Chondrocyte (in vitro differentiated cells): ENCODE results near the gene DHRS4L2. TPM values are rescaled to one million over a fixed set of nuclear protein-coding genes. Genes with fewer than 3 reads are reported as not detected.
"Not testable (repeated sequence)": the region's sequence is repeated elsewhere in the genome, so short reads cannot be mapped to it uniquely, and the experiment has no call there.

Experiments
- DNase-seq: peaks from one replicate; pipeline ENCODE4 v3.0.0; 2021; ENCODE audit warnings: mixed read lengths, low spot score
- H3K27ac Mint-ChIP-seq: one replicate; pipeline ENCODE4 v1.8.0; 2021; ENCODE audit warnings: mild to moderate bottlenecking, moderate library complexity, mixed read lengths; ENCODE audit not compliant: unreplicated experiment
- H3K27me3 Mint-ChIP-seq: 2 replicates; pipeline ENCODE4 v1.8.0; 2021; ENCODE audit warnings: low read depth, mixed read lengths
- H3K36me3 Mint-ChIP-seq: 2 replicates; pipeline ENCODE4 v1.8.0; 2021; ENCODE audit warnings: low read depth, mixed read lengths
- H3K4me1 Mint-ChIP-seq: 2 replicates; pipeline ENCODE4 v1.8.0; 2021; ENCODE audit warnings: low read depth, mild to moderate bottlenecking, mixed read lengths
- H3K4me3 Mint-ChIP-seq: one replicate; pipeline ENCODE4 v1.8.0; 2021; ENCODE audit warnings: mild to moderate bottlenecking, moderate library complexity, mixed read lengths; ENCODE audit not compliant: unreplicated experiment
- H3K9me3 Mint-ChIP-seq: 2 replicates; pipeline ENCODE4 v1.8.0; 2021; ENCODE audit warnings: low read depth, mixed read lengths
- CTCF ChIP-seq: fragments of 200-600 bp; sonication (generic); IDR thresholded peaks from 2 replicates; pipeline ENCODE4 v1.5.0; 2021; ENCODE audit warnings: antibody characterized with exemption, mild to moderate bottlenecking, moderate library complexity
- total RNA-seq: library from RNA; stranded (reverse); gene quantifications from 3 replicates; pipeline ENCODE4 v1.2.1, GENCODE V29; 2021

The DHRS4L2 gene
- total RNA-seq, 1 donor from 2014 or later = 13.9 TPM

- H3K4me1 Mint-ChIP-seq = peaks cover 6% of the 10 kb centered on the region
- H3K36me3 Mint-ChIP-seq = no peaks in the 10 kb centered on the region
- no peak overlapping the region for H3K4me3 Mint-ChIP-seq
- H3K9me3 Mint-ChIP-seq = peaks cover 6% of the 10 kb centered on the region
- peak; percentile 77 for DNase-seq
- TF ChIP-seq CTCF = no peak
- no peak overlapping the region for H3K27ac Mint-ChIP-seq
- H3K27me3 Mint-ChIP-seq = peaks cover 6% of the 10 kb centered on the region
Measured at GRCh38 chr14:24037658-24038037, 48.9 kb downstream of the DHRS4L2 start.

GRCh38 chr14:24038686-24039085 lies 50.0 kb downstream of the DHRS4L2 start:
- Mint-ChIP-seq H3K36me3 (no peaks in the 10 kb centered on the region), H3K27ac (no peak overlapping the region), H3K4me3 (no peak overlapping the region), H3K4me1 (peaks cover 6% of the 10 kb centered on the region), H3K27me3 (peaks cover 9% of the 10 kb centered on the region), H3K9me3 (no peaks in the 10 kb centered on the region)
- no peak for TF ChIP-seq CTCF
- no peak for DNase-seq

- H3K27me3 Mint-ChIP-seq = peaks cover 13% of the 10 kb centered on the region
- H3K4me3 Mint-ChIP-seq = no peak overlapping the region
- H3K27ac Mint-ChIP-seq = no peak overlapping the region
- DNase-seq = no peak
- no peak for TF ChIP-seq CTCF
- H3K4me1 Mint-ChIP-seq = peaks cover 6% of the 10 kb centered on the region
- H3K36me3 Mint-ChIP-seq = no peaks in the 10 kb centered on the region
- H3K9me3 Mint-ChIP-seq = no peaks in the 10 kb centered on the region
Measured at GRCh38 chr14:24040692-24041091, 52.0 kb downstream of the DHRS4L2 start.

GRCh38 chr14:24042746-24043145 lies 54.0 kb downstream of the DHRS4L2 start:
- TF ChIP-seq CTCF = no peak
- H3K27ac Mint-ChIP-seq = no peak overlapping the region
- no peaks in the 10 kb centered on the region for H3K36me3 Mint-ChIP-seq
- no peaks in the 10 kb centered on the region for H3K9me3 Mint-ChIP-seq
- no peaks in the 10 kb centered on the region for H3K4me1 Mint-ChIP-seq
- DNase-seq = no peak
- peaks cover 21% of the 10 kb centered on the region for H3K27me3 Mint-ChIP-seq
- H3K4me3 Mint-ChIP-seq = no peak overlapping the region

- not testable (repeated sequence) for H3K36me3 Mint-ChIP-seq, DNase-seq, H3K9me3 Mint-ChIP-seq, H3K4me3 Mint-ChIP-seq, H3K27ac Mint-ChIP-seq
- peaks cover 12% of the 10 kb centered on the region for H3K4me1 Mint-ChIP-seq
- peaks cover 40% of the 10 kb centered on the region for H3K27me3 Mint-ChIP-seq
Measured at GRCh38 chr14:24049002-24049401, 60.3 kb downstream of the DHRS4L2 start.

- not testable (repeated sequence) for H3K9me3 Mint-ChIP-seq, H3K27ac Mint-ChIP-seq, DNase-seq, H3K36me3 Mint-ChIP-seq
- H3K4me3 Mint-ChIP-seq = peak overlapping the region; percentile 70
- H3K27me3 Mint-ChIP-seq = peaks cover 39% of the 10 kb centered on the region
- peaks cover 12% of the 10 kb centered on the region for H3K4me1 Mint-ChIP-seq
Measured at GRCh38 chr14:24050753-24051152, 62.0 kb downstream of the DHRS4L2 start.
